OCI-LY1 (cell line): ENCODE data around the gene RARRES2.

Experiments used
- EZH2 ChIP-seq: fragments of 200-600 bp; sonication (generic), shearing (Covaris generic); IDR thresholded peaks from 2 replicates; pipeline ENCODE4 v1.8.0; 2017; ENCODE audit warnings: borderline replicate concordance, mixed run types, mild to moderate bottlenecking, antibody characterized with exemption, low read length, moderate library complexity, mixed read lengths
- TF ChIP-seq, protein P1 (sequence below): fragments of 200-600 bp; sonication (generic), shearing (Covaris generic); IDR thresholded peaks from 2 replicates; pipeline ENCODE4 v1.5.1; 2017; ENCODE audit warnings: mild to moderate bottlenecking, antibody characterized with exemption, low read length, moderate library complexity, mixed read lengths

DNA sequence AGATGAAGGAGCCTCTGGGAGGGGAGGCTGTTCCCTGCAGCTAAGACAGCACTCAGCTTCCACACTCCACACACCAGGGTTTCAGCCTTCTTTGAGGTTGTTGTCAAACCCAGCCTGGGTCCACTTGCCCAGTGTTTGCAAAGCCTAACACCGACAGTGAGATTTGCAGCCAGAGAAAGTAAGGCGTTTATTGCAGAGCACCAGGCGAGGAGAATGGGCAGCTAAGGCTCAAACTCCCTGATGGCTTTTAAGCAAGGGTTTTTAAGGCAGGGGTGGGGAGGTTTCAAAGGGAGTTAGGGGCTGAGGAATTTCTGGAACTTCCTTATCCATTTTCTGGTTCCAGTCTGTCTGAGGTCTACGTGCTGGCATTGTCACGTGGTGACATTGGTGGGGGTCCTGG, 33.0 kb upstream of the RARRES2 start:
- TF ChIP-seq, protein P1, sequence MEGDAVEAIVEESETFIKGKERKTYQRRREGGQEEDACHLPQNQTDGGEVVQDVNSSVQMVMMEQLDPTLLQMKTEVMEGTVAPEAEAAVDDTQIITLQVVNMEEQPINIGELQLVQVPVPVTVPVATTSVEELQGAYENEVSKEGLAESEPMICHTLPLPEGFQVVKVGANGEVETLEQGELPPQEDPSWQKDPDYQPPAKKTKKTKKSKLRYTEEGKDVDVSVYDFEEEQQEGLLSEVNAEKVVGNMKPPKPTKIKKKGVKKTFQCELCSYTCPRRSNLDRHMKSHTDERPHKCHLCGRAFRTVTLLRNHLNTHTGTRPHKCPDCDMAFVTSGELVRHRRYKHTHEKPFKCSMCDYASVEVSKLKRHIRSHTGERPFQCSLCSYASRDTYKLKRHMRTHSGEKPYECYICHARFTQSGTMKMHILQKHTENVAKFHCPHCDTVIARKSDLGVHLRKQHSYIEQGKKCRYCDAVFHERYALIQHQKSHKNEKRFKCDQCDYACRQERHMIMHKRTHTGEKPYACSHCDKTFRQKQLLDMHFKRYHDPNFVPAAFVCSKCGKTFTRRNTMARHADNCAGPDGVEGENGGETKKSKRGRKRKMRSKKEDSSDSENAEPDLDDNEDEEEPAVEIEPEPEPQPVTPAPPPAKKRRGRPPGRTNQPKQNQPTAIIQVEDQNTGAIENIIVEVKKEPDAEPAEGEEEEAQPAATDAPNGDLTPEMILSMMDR = no peak
- TF ChIP-seq EZH2 = no peak
